PC-9 (cell line): Measurements from ENCODE around the gene GYS2. TPM values are rescaled to one million over a fixed set of nuclear protein-coding genes. Genes with fewer than 3 reads are reported as not detected.

Experiments
- BruUV-seq: library from RNA; stranded (reverse); fragments of 400-500 nt; replicated peaks from 2 replicates; lab custom pipeline; 2021; lab: Mats Ljungman, UMichigan
- CTCF ChIA-PET: fragments of 300-600 bp; sonication (Branson Sonifier 250); formaldehyde crosslinking; loops from one replicate; lab custom pipeline; 2022; ENCODE audit warnings: antibody characterized with exemption; lab: Charles Lee
- POLR2A ChIA-PET: fragments of 300-600 bp; sonication (Branson Sonifier 250); formaldehyde crosslinking; loops from one replicate; lab custom pipeline; 2022; ENCODE audit warnings: antibody characterized with exemption; ENCODE audit not compliant: unreplicated experiment; lab: Charles Lee
- DNase-seq, 2 experiments: peaks; one replicate each; pipeline versions ENCODE4 v3.0.0 to v3.0.0-alpha.2; 2015 to 2022; ENCODE audit warnings: mixed read lengths in 1 of 2
- H2AFZ ChIP-seq: fragments of 200-600 bp; sonication (generic); 2 replicates; pipeline ENCODE4 v1.8.1; 2017; ENCODE audit warnings: antibody characterized with exemption
- H3F3A ChIP-seq: fragments of 200-600 bp; sonication (generic); 2 replicates; pipeline ENCODE4 v1.8.1; 2017; ENCODE audit warnings: antibody characterized with exemption, mild to moderate bottlenecking, low read depth; ENCODE audit not compliant: insufficient read depth
- H3K27ac ChIP-seq: fragments of 200-600 bp; sonication (generic); 2 replicates; pipeline ENCODE4 v1.6.1; 2016; ENCODE audit warnings: mixed run types
- H3K27me3 ChIP-seq: fragments of 200-600 bp; sonication (generic); 2 replicates; pipeline ENCODE4 v1.6.1; 2016; ENCODE audit warnings: low read depth, mixed run types; ENCODE audit not compliant: insufficient read depth
- H3K36me3 ChIP-seq: fragments of 200-600 bp; sonication (generic); 2 replicates; pipeline ENCODE4 v1.6.1; 2016; ENCODE audit warnings: low read depth, mixed run types
- H3K4me1 ChIP-seq: fragments of 200-600 bp; sonication (generic); replicated peaks from 2 replicates; pipeline ENCODE4 v1.6.1; 2016; ENCODE audit warnings: mixed run types; ENCODE audit not compliant: insufficient read depth
- H3K4me2 ChIP-seq: fragments of 200-600 bp; sonication (generic); 2 replicates; pipeline ENCODE4 v1.6.1; 2017; ENCODE audit warnings: mixed run types
- H3K4me3 ChIP-seq: fragments of 200-600 bp; sonication (generic); 2 replicates; pipeline ENCODE4 v1.6.1; 2016; ENCODE audit warnings: mixed run types
- H3K79me2 ChIP-seq: fragments of 200-600 bp; sonication (generic); 2 replicates; pipeline ENCODE4 v1.6.1; 2017; ENCODE audit warnings: low read depth, mixed run types
- H3K9me2 ChIP-seq: fragments of 200-600 bp; sonication (generic); 2 replicates; pipeline ENCODE4 v1.8.1; 2017; ENCODE audit warnings: mild to moderate bottlenecking; ENCODE audit not compliant: insufficient read depth
- H3K9me3 ChIP-seq: fragments of 200-600 bp; sonication (generic); 2 replicates; pipeline ENCODE4 v1.8.1; 2016; ENCODE audit warnings: low read depth; ENCODE audit not compliant: insufficient read depth
- H4K20me1 ChIP-seq: fragments of 200-600 bp; sonication (generic); 2 replicates; pipeline ENCODE4 v1.8.1; 2017; ENCODE audit not compliant: insufficient read depth
- EZH2 ChIP-seq: fragments of 200-600 bp; sonication (generic); IDR thresholded peaks from 2 replicates; pipeline ENCODE4 v1.8.0; 2017; ENCODE audit warnings: antibody characterized with exemption, low read depth
- intact Hi-C: fragments of 100-400 bp; cut with micrococcal nuclease; formaldehyde crosslinking; loops from one replicate; pipeline ENCODE4 v1.10.0; 2022; ENCODE audit not compliant: unreplicated experiment
- total RNA-seq: library from RNA; stranded (reverse); gene quantifications from 2 replicates; pipeline ENCODE4 v1.2.3, GENCODE V29; 2021
- TF ChIP-seq, protein P1 (sequence below): fragments of 200-600 bp; sonication (generic); conservative IDR thresholded peaks from 2 replicates; pipeline ENCODE4 v1.6.1; 2017; ENCODE audit warnings: mixed run types, antibody characterized with exemption, mild to moderate bottlenecking, moderate library complexity

GYS2 gene
- total RNA-seq, 1 experiment from 2014 or later, result not detected

DNA sequence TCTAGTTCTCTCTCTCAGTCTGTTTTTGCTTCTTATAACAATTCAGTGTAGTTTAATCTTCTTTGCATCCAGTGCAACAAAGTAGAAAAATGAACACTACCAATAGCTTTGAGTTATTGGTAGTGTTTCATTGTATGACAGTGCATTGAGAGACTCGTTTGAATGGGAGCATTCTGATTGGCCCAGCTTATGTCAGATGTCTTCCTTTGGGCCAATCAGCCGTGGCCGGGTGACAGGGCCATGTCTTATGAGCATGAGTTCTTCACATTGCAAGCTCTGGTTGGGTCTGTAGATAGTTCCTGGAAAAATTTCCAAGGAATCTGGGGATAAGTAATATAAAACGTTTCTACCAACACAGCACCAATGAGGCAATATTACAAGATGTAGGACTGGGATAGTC, 36.5 kb downstream of the GYS2 start:
- Histone ChIP-seq H3K9me3 (peaks cover 4% of the 10 kb centered on the region; the same call in 1 of the 2 replicates), H2AFZ (peak overlapping the region; percentile 21; the same call in 1 of the 2 replicates), H3K27ac (no peak overlapping the region), H3K4me2 (no peak overlapping the region), H3K79me2 (no peaks in the 10 kb centered on the region), H3K4me3 (no peak overlapping the region), H3K27me3 (no peaks in the 10 kb centered on the region), H3F3A (no peaks in the 10 kb centered on the region), H3K4me1 (no peaks in the 10 kb centered on the region), H4K20me1 (no peaks in the 10 kb centered on the region), H3K36me3 (no peaks in the 10 kb centered on the region), H3K9me2 (no peaks in the 10 kb centered on the region)
- ChIA-PET POLR2A (no interaction called here), CTCF (no interaction called here)
- BruUV-seq, result no TSS peak
- TF ChIP-seq, protein P1, sequence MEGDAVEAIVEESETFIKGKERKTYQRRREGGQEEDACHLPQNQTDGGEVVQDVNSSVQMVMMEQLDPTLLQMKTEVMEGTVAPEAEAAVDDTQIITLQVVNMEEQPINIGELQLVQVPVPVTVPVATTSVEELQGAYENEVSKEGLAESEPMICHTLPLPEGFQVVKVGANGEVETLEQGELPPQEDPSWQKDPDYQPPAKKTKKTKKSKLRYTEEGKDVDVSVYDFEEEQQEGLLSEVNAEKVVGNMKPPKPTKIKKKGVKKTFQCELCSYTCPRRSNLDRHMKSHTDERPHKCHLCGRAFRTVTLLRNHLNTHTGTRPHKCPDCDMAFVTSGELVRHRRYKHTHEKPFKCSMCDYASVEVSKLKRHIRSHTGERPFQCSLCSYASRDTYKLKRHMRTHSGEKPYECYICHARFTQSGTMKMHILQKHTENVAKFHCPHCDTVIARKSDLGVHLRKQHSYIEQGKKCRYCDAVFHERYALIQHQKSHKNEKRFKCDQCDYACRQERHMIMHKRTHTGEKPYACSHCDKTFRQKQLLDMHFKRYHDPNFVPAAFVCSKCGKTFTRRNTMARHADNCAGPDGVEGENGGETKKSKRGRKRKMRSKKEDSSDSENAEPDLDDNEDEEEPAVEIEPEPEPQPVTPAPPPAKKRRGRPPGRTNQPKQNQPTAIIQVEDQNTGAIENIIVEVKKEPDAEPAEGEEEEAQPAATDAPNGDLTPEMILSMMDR, result no peak
- intact Hi-C loops, result no loop called here
- DNase-seq, result no peak

DNA sequence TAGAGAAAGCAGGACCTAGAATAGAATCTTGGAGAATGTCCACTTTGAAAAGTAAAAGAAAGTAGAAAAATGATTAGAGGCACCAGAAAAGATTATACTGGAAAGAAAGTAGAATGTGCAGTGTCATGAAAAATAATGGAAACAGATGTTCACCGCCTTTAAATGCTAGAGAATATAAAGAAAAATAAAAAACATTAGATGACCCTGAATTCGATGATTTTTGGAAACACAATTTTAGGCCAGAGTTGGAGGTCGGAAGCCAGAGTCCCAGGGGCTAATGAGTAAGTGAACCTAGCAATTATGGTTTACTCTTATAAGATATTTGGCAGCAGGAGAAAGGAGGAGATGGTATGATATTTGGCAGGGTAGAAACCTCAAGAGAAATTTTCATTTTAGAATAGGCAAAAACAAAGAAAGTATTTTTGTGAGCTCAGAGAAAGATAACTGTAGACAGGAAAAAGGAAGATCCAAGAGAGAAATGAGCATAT, 37.7 kb downstream of the GYS2 start:
- Histone ChIP-seq H3K9me3 (peaks cover 4% of the 10 kb centered on the region; the same call in 1 of the 2 replicates), H3K79me2 (no peaks in the 10 kb centered on the region), H3K36me3 (no peaks in the 10 kb centered on the region), H3K9me2 (no peaks in the 10 kb centered on the region), H3K4me1 (no peaks in the 10 kb centered on the region), H2AFZ (no peak overlapping the region), H3K27me3 (no peaks in the 10 kb centered on the region), H3K4me3 (no peak overlapping the region), H4K20me1 (no peaks in the 10 kb centered on the region), H3K4me2 (no peak overlapping the region), H3K27ac (no peak overlapping the region), H3F3A (no peaks in the 10 kb centered on the region)
- intact Hi-C loops, result no loop called here
- no peak for DNase-seq
- CTCF ChIA-PET, result no interaction called here
- TF ChIP-seq, protein P1, result no peak
- TF ChIP-seq EZH2, result no peak
- POLR2A ChIA-PET, result no interaction called here
- no TSS peak for BruUV-seq

DNA sequence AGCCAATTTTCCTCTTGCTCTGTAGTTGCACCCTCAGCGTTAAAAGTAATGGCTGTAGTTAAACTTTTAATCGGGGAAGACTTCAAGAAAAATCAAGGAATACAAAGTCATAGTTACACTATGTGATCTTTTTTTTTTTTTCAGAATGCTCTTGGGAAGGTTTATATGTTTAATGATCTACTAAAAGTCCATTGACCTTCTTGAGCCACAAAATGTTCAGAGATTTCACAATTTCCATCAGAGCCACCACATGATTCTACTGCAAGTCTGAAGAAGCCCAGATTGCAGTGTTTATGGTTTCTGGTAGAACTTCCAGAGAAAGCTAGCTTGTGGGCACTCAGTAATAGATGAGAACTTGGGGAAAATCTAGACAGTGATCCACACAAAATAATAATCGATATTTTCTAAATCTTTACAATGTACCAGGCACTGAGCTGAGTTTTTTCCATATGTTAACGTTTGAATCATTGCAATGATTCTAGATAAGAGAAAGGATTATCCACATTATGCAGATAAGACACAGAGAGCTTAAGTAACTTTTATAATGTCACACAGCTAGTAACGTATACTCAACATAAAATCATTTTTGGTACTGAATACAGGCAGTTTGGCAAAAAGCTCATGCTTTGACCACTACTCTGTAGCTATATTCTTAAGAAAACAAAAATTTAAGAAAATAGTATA, 38.3 kb downstream of the GYS2 start:
- no peak for TF ChIP-seq EZH2
- TF ChIP-seq, protein P1, result no peak
- BruUV-seq, result no TSS peak
- Histone ChIP-seq H3K9me3 (peaks cover 4% of the 10 kb centered on the region; the same call in 1 of the 2 replicates), H3K79me2 (no peaks in the 10 kb centered on the region), H3K4me3 (no peak overlapping the region), H3K36me3 (no peaks in the 10 kb centered on the region), H3K4me1 (no peaks in the 10 kb centered on the region), H2AFZ (no peak overlapping the region), H3F3A (no peaks in the 10 kb centered on the region), H3K27me3 (no peaks in the 10 kb centered on the region), H3K9me2 (no peaks in the 10 kb centered on the region), H3K4me2 (no peak overlapping the region), H4K20me1 (no peaks in the 10 kb centered on the region), H3K27ac (no peak overlapping the region)
- ChIA-PET POLR2A (no interaction called here), CTCF (no interaction called here)
- intact Hi-C loops, result no loop called here
- no peak for DNase-seq
